Measurements from ENCODE around the gene SPIRE1. TPM values are rescaled to one million over a fixed set of nuclear protein-coding genes. Genes with fewer than 3 reads are reported as not detected.
A peak's percentile ranks its signal among the peaks of the same experiment; 100 is the strongest.

Gene SPIRE1
- total RNA-seq, 1 donor: 27.7 TPM

DNA sequence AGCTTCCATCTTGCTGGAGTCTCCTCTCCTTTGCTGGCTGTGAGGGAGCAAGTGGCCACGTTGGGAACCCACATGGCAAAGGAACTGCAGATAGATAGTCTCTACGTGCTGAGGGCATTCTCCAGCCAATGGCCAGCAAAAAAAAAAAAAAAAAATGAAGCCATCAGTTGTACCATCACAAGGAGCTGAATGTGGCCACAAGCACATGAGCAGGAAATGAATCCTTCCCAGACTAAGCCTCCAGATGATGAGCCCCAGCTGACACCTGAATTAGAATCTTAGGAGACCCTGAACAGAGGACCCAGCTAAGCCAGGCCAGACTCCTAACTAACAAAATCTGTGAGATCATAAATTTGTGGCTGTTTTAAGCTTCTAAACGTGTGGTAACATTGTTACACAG lies 57.9 kb downstream of the SPIRE1 start:
- DNase-seq (ENCODE audit: low read depth): no peak
- TF ChIP-seq, protein P1, sequence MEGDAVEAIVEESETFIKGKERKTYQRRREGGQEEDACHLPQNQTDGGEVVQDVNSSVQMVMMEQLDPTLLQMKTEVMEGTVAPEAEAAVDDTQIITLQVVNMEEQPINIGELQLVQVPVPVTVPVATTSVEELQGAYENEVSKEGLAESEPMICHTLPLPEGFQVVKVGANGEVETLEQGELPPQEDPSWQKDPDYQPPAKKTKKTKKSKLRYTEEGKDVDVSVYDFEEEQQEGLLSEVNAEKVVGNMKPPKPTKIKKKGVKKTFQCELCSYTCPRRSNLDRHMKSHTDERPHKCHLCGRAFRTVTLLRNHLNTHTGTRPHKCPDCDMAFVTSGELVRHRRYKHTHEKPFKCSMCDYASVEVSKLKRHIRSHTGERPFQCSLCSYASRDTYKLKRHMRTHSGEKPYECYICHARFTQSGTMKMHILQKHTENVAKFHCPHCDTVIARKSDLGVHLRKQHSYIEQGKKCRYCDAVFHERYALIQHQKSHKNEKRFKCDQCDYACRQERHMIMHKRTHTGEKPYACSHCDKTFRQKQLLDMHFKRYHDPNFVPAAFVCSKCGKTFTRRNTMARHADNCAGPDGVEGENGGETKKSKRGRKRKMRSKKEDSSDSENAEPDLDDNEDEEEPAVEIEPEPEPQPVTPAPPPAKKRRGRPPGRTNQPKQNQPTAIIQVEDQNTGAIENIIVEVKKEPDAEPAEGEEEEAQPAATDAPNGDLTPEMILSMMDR (IDR thresholded peaks at IDR 0.05; ENCODE audit: insufficient read depth, low read length): no peak
- no peak overlapping the region for H3K4me3 ChIP-seq (ENCODE audit: low read depth, low read length)

DNA sequence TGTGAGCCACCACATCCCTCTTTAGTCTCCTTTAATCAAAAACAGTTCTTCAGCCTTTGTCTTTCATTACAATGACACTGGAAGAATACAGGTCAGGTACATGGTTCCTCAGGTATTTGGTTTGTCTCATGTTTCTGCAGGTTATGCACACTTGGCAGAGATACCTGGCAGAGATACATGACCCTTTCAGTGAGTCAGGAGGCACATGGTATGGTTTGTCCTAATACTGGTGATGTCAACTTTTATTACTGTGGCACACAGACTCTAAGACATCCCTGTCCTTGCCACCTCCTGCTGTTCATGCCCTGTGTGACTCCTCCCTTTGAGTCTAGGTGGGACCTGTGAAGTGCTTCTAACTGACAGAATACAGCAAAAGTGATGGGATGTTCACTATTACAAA lies 58.4 kb downstream of the SPIRE1 start:
- TF ChIP-seq, protein P1 (IDR thresholded peaks at IDR 0.05; ENCODE audit: insufficient read depth, low read length): no peak
- H3K4me3 ChIP-seq (ENCODE audit: low read depth, low read length): no peak overlapping the region
- no peak for DNase-seq (ENCODE audit: low read depth)

DNA sequence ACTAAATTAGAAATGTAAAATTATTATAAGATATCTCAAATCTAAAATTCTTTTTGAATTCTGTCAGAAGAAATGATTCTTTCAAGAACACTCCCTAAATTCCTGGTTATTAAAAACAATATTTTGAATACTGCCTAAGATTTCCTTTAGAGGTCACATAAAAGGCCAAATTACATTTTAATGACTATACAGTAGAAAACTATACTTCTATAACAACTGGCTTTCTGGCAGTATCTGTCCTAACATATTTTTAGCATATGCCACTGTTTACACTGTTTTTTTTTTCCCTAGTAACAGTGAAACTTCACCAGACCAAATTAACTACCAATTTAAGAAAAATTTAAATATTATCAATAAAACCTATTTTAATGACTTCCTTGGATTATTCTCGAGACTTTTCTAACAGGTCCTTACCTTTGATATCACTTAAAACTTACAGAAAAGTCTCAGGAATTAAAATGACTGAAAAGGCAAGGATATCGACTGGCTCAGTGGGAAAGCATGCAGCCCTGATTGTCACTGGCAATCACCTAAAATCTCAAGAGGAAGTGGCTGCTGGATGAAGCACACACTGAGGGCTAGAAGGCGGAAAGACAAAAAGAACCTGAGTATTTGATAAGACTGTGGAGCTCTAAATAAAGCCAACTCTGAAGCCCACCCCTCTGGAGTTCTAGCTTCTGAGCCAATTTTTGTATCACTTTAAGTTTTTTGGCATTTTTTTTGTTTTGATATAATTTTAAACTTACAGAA lies 59.6 kb downstream of the SPIRE1 start:
- H3K4me3 ChIP-seq (ENCODE audit: low read depth, low read length): no peak overlapping the region
- DNase-seq (ENCODE audit: low read depth): peak; percentile 32
- TF ChIP-seq, protein P1 (IDR thresholded peaks at IDR 0.05; ENCODE audit: insufficient read depth, low read length): no peak

DNA sequence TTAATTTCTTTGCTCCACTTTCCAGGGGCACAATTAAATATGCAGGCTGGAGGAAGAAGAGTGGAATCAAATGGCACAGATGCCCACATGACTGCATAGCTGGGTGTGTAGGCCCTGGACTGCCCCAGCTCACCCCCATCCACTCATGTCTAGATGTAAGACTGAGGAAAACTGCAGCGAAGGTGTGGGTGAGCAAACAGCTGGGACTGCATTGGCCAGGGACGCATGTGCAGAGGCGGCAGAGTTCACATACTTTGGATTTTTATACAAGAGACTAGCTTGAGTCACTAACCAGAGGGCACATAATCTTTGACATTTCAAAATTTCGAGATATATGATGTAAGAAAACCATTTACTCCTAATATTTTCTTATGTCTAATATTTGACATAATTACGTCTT lies 60.1 kb downstream of the SPIRE1 start:
- peak; percentile 88 for DNase-seq (ENCODE audit: low read depth)
- no peak overlapping the region for H3K4me3 ChIP-seq (ENCODE audit: low read depth, low read length)

DNA sequence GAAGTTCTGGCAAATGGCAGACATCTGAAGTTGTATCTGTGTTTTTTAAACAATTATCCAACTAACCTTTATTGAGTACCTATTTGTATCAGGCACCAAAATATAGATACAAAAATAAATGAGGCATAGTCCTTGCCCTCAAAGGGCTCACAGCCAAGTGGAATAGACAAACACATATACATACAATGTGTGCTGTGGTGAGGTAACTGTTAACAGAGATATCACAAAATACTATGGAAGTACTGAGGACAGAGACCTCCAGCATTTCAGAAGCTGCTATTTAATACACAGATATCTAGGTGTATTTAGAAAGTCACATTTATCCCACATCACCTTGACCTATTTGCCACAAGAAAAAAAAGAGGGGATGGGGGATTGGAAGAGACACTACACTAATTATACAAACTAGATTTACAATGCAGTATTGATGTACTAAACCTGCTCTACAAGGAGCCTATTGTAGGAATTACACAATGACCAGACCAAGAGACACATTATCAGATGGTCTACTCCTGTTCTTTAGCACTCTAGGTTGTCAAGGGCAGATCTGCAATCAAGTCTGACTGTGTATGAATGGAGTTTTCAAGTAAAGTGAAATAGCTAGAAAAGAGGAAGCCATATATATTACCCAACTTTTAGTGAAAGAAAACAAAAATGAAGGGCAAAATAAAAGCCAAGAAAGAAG lies 62.2 kb downstream of the SPIRE1 start:
- TF ChIP-seq, protein P1 (IDR thresholded peaks at IDR 0.05; ENCODE audit: insufficient read depth, low read length): no peak
- H3K4me3 ChIP-seq (ENCODE audit: low read depth, low read length): no peak overlapping the region
- DNase-seq (ENCODE audit: low read depth): no peak

More for the DNA sequence above, 60.1 kb downstream of the SPIRE1 start:
- TF ChIP-seq, protein P1 (IDR thresholded peaks at IDR 0.05; ENCODE audit: insufficient read depth, low read length): no peak

DNA sequence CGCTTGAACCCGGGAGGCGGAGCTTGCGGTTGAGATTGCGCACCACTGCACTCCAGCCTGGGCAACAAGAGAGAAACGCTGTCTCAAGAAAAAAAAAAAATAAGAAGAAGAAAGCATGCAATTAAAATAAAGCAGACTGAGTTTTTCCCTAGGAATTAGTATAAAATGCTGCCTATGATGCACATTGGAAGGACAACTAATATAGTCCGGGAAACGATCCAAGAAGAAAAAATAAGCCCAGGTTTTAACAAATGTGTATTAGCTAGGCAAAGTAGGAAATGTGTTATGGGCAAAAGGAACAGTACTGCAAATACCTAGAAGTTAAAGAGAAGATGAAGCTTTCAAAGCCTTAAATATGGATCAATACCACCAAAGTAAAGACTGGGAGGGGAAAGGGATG lies 64.0 kb downstream of the SPIRE1 start:
- TF ChIP-seq, protein P1 (IDR thresholded peaks at IDR 0.05; ENCODE audit: insufficient read depth, low read length): no peak

More for the DNA sequence above, 64.0 kb downstream of the SPIRE1 start:
- DNase-seq (ENCODE audit: low read depth): peak; percentile 69
- H3K4me3 ChIP-seq (ENCODE audit: low read depth, low read length): no peak overlapping the region
